Measurements from ENCODE around the gene NDUFAF7.

DNA sequence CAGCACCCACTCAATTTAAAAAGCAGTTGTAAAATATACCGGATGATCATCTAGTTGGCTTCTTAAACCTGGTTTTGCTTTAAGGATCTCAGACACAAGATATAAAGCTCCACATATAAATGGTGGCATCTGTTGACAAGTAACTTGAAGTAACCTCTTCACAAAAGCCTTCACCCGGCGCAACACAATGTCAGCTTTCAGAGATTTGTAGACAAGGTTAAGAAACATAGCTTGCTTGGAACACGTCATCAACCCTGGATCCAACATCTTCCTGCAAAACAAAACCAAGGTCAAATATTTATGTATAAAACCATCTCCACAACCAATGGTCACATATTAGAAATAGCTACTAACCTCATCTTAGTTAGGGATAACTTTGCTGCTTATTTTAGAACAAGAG lies 8.3 kb upstream of the NDUFAF7 start:
- no peak for TF ChIP-seq CTCF (IDR thresholded peaks at IDR 0.05)
- TF ChIP-seq EP300 (IDR thresholded peaks at IDR 0.05): no peak
- no peak for TF ChIP-seq POLR2A (IDR thresholded peaks at IDR 0.05)
- TF ChIP-seq POLR2AphosphoS5 (IDR thresholded peaks at IDR 0.05): no peak

Measured in sigmoid colon (tissue), 4 donors.